Measurements from ENCODE around the gene IGLL1.

DNA sequence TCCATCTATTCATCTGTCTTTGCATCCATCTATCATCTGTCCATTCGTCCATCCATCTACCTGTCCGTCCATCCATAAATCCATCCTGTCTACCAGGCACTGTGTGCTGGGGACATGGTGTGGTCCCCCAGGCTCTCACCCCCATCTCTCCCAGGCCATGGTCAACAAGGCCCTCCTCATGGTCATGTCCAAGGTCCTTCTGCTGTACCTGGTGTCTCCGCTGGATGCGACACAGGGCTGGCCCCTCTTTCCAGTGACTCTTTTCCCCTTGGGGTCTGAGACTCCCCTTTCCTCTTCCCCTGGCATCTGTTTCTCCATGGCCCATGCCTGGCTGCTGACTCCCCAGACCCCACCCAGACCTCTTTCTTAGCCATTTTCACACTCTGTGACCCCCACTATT is 4.5 kb downstream of the IGLL1 start:
- no peak for TF ChIP-seq CTCF (IDR thresholded peaks at IDR 0.05; ENCODE audit: poor library complexity, severe bottlenecking)
- no peak for TF ChIP-seq POLR2AphosphoS5 (IDR thresholded peaks at IDR 0.05)
- no peak for TF ChIP-seq TAF1 (IDR thresholded peaks at IDR 0.05; ENCODE audit: low read depth)
- TF ChIP-seq EZH2 (IDR thresholded peaks at IDR 0.05; ENCODE audit: borderline replicate concordance, insufficient read depth, low read length, poor library complexity, severe bottlenecking) = no peak
- no peak for TF ChIP-seq REST (IDR thresholded peaks at IDR 0.05; ENCODE audit: borderline replicate concordance)
- no peak for TF ChIP-seq SMC3 (conservative IDR thresholded peaks at IDR 0.05; ENCODE audit: poor library complexity)
- no peak for TF ChIP-seq RAD21 (conservative IDR thresholded peaks at IDR 0.05)
- no peak for TF ChIP-seq MXI1 (conservative IDR thresholded peaks at IDR 0.05; ENCODE audit: poor library complexity, severe bottlenecking)
- TF ChIP-seq EP300 (conservative IDR thresholded peaks at IDR 0.05; ENCODE audit: poor library complexity, severe bottlenecking) = no peak
